ENCODE results near the gene TTC12. TPM values are rescaled to one million over a fixed set of nuclear protein-coding genes. Genes with fewer than 3 reads are reported as not detected.

Gene TTC12
- total and polyA plus RNA-seq, 10 of the 15 experiments (the other 5 are each of a cell fraction or from before 2014, with no cell fraction given), result 3.7 to 14.0 (median 8.1) TPM

DNA sequence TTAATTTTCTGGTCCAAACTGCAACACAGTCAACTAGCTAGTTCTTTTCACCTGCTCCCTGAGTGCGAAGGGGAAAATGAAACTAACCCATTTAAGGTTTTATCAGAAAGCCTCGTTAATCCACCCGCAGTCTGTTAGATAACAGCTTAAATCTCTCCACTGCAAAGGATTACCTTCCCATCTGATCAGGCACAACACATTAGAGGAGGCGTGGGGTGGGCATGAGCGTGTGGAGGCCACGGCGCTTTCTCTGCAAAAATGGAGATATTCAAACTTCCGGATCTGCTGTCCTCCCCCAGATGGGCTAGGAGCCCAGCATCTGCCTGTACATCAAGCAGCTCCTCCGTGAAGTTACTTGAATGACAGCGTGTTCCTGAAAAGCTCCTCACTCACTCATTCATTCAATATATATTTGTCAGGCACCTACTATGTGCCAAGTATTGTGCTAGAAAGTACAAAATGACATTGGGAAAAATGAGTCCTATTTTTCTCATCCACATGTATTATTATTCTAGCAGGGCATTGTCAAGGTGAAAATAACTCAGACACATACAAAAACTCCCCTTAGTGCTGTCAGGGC, 59.7 kb downstream of the TTC12 start:
- Histone ChIP-seq H3K36me3 (ENCODE audit: control insufficient read depth in 2 of 2, insufficient read depth in 2 of 2, low read length in 1 of 2) (no peaks in the 10 kb centered on the region), H3K27ac (ENCODE audit: control insufficient read depth, insufficient read depth) (no peak overlapping the region), H3K9ac (ENCODE audit: control insufficient read depth, insufficient read depth, low read length) (no peak overlapping the region), H3K79me2 (ENCODE audit: control insufficient read depth, insufficient read depth, low read length) (no peaks in the 10 kb centered on the region), H3K9me3 (replicated peaks; ENCODE audit: control insufficient read depth, insufficient read depth, low read length) (no peaks in the 10 kb centered on the region), H3K4me2 (ENCODE audit: control insufficient read depth, insufficient read depth) (no peak overlapping the region), H3K4me1 (ENCODE audit: control insufficient read depth, insufficient read depth, low read length) (no peaks in the 10 kb centered on the region), H2AFZ (ENCODE audit: control insufficient read depth, low read depth, low read length) (no peak overlapping the region), H3K27me3 (replicated peaks in 1 of 2; ENCODE audit: control insufficient read depth in 2 of 2, insufficient read depth in 2 of 2, low read length in 1 of 2) (no peaks in the 10 kb centered on the region; a peak in 1 of 4 replicates), H4K20me1 (ENCODE audit: control insufficient read depth, insufficient read depth) (no peaks in the 10 kb centered on the region), H3K4me3 (no peak overlapping the region)
- WGBS (ENCODE audit: insufficient coverage, insufficient replicate concordance, low lambda C conversion rate, missing lambda C conversion rate), result 82% methylated on average over 10 of the region's 10 CpGs
- ChIA-PET SMC1A (ENCODE audit: uncharacterized antibody, unreplicated experiment) (no interaction called here), RAD21 (ENCODE audit: unreplicated experiment) (no interaction called here), POLR2A (no interaction called here), CTCF (no interaction called here)
- FAIRE-seq (no peak), ATAC-seq (no peak), DNase-seq (ENCODE audit: low read depth, low spot score) (no peak)
- intact Hi-C loops (cut with micrococcal nuclease; ENCODE audit: unreplicated experiment), result no loop called here
- in situ Hi-C loops (cut with MboI), result no loop called here
- BruUV-seq (replicated peaks), result no TSS peak
- TF ChIP-seq BHLHE40 (IDR thresholded peaks at IDR 0.05; ENCODE audit: borderline replicate concordance in 1 of 2, low read depth in 2 of 2, low read length in 1 of 2) (no peak), RCOR1 (conservative IDR thresholded peaks at IDR 0.05; ENCODE audit: low read depth, low read length) (no peak), NFIC (IDR thresholded peaks at IDR 0.05; ENCODE audit: low read depth, low read length) (no peak), PAX5 (IDR thresholded peaks at IDR 0.05; ENCODE audit: borderline replicate concordance, low read depth, low read length) (no peak), RELA (IDR thresholded peaks at IDR 0.05; ENCODE audit: borderline replicate concordance, partially characterized antibody) (no peak), POLR2AphosphoS5 (IDR thresholded peaks at IDR 0.05; ENCODE audit: low read length) (no peak), SIN3A (IDR thresholded peaks at IDR 0.05; ENCODE audit: low read depth, low read length) (no peak), ZBED1 (IDR thresholded peaks at IDR 0.05; ENCODE audit: borderline replicate concordance) (no peak)
- TF ChIP-seq, protein P1, sequence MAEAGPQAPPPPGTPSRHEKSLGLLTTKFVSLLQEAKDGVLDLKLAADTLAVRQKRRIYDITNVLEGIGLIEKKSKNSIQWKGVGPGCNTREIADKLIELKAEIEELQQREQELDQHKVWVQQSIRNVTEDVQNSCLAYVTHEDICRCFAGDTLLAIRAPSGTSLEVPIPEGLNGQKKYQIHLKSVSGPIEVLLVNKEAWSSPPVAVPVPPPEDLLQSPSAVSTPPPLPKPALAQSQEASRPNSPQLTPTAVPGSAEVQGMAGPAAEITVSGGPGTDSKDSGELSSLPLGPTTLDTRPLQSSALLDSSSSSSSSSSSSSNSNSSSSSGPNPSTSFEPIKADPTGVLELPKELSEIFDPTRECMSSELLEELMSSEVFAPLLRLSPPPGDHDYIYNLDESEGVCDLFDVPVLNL (IDR thresholded peaks at IDR 0.05; ENCODE audit: low read depth, low read length), result no peak
- TF ChIP-seq, protein P2, sequence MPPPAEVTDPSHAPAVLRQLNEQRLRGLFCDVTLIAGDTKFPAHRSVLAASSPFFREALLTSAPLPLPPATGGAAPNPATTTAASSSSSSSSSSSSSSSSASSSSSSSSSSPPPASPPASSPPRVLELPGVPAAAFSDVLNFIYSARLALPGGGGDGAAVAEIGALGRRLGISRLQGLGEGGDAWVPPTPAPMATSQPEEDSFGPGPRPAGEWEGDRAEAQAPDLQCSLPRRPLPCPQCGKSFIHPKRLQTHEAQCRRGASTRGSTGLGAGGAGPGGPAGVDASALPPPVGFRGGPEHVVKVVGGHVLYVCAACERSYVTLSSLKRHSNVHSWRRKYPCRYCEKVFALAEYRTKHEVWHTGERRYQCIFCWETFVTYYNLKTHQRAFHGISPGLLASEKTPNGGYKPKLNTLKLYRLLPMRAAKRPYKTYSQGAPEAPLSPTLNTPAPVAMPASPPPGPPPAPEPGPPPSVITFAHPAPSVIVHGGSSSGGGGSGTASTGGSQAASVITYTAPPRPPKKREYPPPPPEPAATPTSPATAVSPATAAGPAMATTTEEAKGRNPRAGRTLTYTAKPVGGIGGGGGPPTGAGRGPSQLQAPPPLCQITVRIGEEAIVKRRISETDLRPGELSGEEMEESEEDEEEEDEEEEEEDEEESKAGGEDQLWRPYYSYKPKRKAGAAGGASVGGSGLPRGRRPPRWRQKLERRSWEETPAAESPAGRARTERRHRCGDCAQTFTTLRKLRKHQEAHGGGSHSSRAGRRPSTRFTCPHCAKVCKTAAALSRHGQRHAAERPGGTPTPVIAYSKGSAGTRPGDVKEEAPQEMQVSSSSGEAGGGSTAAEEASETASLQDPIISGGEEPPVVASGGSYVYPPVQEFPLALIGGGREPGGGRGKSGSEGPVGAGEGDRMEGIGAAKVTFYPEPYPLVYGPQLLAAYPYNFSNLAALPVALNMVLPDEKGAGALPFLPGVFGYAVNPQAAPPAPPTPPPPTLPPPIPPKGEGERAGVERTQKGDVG (CRISPR knock-in tag; IDR thresholded peaks at IDR 0.05), result no peak
- TF ChIP-seq, protein P3, sequence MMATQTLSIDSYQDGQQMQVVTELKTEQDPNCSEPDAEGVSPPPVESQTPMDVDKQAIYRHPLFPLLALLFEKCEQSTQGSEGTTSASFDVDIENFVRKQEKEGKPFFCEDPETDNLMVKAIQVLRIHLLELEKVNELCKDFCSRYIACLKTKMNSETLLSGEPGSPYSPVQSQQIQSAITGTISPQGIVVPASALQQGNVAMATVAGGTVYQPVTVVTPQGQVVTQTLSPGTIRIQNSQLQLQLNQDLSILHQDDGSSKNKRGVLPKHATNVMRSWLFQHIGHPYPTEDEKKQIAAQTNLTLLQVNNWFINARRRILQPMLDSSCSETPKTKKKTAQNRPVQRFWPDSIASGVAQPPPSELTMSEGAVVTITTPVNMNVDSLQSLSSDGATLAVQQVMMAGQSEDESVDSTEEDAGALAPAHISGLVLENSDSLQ (IDR thresholded peaks at IDR 0.05), result no peak
- TF ChIP-seq, protein P4, sequence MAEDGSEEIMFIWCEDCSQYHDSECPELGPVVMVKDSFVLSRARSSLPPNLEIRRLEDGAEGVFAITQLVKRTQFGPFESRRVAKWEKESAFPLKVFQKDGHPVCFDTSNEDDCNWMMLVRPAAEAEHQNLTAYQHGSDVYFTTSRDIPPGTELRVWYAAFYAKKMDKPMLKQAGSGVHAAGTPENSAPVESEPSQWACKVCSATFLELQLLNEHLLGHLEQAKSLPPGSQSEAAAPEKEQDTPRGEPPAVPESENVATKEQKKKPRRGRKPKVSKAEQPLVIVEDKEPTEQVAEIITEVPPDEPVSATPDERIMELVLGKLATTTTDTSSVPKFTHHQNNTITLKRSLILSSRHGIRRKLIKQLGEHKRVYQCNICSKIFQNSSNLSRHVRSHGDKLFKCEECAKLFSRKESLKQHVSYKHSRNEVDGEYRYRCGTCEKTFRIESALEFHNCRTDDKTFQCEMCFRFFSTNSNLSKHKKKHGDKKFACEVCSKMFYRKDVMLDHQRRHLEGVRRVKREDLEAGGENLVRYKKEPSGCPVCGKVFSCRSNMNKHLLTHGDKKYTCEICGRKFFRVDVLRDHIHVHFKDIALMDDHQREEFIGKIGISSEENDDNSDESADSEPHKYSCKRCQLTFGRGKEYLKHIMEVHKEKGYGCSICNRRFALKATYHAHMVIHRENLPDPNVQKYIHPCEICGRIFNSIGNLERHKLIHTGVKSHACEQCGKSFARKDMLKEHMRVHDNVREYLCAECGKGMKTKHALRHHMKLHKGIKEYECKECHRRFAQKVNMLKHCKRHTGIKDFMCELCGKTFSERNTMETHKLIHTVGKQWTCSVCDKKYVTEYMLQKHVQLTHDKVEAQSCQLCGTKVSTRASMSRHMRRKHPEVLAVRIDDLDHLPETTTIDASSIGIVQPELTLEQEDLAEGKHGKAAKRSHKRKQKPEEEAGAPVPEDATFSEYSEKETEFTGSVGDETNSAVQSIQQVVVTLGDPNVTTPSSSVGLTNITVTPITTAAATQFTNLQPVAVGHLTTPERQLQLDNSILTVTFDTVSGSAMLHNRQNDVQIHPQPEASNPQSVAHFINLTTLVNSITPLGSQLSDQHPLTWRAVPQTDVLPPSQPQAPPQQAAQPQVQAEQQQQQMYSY (CRISPR knock-in tag; IDR thresholded peaks at IDR 0.05), result no peak
- TF ChIP-seq, protein P5, sequence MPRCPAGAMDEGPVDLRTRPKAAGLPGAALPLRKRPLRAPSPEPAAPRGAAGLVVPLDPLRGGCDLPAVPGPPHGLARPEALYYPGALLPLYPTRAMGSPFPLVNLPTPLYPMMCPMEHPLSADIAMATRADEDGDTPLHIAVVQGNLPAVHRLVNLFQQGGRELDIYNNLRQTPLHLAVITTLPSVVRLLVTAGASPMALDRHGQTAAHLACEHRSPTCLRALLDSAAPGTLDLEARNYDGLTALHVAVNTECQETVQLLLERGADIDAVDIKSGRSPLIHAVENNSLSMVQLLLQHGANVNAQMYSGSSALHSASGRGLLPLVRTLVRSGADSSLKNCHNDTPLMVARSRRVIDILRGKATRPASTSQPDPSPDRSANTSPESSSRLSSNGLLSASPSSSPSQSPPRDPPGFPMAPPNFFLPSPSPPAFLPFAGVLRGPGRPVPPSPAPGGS (IDR thresholded peaks at IDR 0.05; ENCODE audit: borderline replicate concordance, insufficient read depth, low read depth, low read length, poor library complexity, severe bottlenecking), result no peak
